IMR-90 (cell line): ENCODE results near the gene SEMA4D. TPM values are rescaled to one million over a fixed set of nuclear protein-coding genes. Genes with fewer than 3 reads are reported as not detected.

Experiments used
- ATAC-seq: fragments of 200-7000 bp; cut with Tn5 transposase; 2 replicates; pipeline ENCODE4 v1.9.1; 2020; ENCODE audit warnings: low read depth, mild to moderate bottlenecking, moderate library complexity
- BruUV-seq: library from RNA; stranded (reverse); fragments of 400-500 nt; replicated peaks from 2 replicates; lab custom pipeline; 2021; lab: Mats Ljungman, UMichigan
- CTCF ChIA-PET: fragments of 300-600 bp; formaldehyde crosslinking; extraction: SDS; loops from one replicate; lab custom pipeline; 2021; ENCODE audit warnings: antibody characterized with exemption; lab: Yijun Ruan, JAX
- POLR2A ChIA-PET: fragments of 300-600 bp; sonication (Branson Sonifier 250); formaldehyde crosslinking; loops from one replicate; lab custom pipeline; 2022; ENCODE audit warnings: antibody characterized with exemption; ENCODE audit not compliant: unreplicated experiment; lab: Charles Lee
- DNase-seq: peaks from one replicate; pipeline ENCODE4 v3.0.0; 2013
- H2AFZ ChIP-seq: replicated peaks from 2 replicates; pipeline ENCODE3; 2013; ENCODE audit warnings: low read length, mild to moderate bottlenecking; ENCODE audit not compliant: poor library complexity
- H2AK5ac ChIP-seq: 2 replicates; pipeline ENCODE4 v1.6.1; 2013; ENCODE audit warnings: low read depth, low read length, inconsistent platforms
- H2AK9ac ChIP-seq: replicated peaks from 2 replicates; pipeline ENCODE3; 2013; ENCODE audit warnings: mild to moderate bottlenecking, low read depth, low read length, moderate library complexity; ENCODE audit not compliant: poor library complexity
- H2BK120ac ChIP-seq: 2 replicates; pipeline ENCODE4 v1.6.1; 2013; ENCODE audit warnings: low read depth, low read length, inconsistent platforms
- H2BK15ac ChIP-seq: 3 replicates; pipeline ENCODE4 v1.6.1; 2013; ENCODE audit warnings: low read depth, low read length, inconsistent platforms
- H2BK20ac ChIP-seq: 2 replicates; pipeline ENCODE4 v1.6.1; 2013; ENCODE audit warnings: low read depth, mild to moderate bottlenecking, inconsistent platforms, low read length, moderate library complexity
- H2BK5ac ChIP-seq: 2 replicates; pipeline ENCODE4 v1.6.1; 2013; ENCODE audit warnings: mild to moderate bottlenecking, low read depth, low read length, inconsistent platforms; ENCODE audit not compliant: poor library complexity, severe bottlenecking
- H3K14ac ChIP-seq: replicated peaks from 2 replicates; pipeline ENCODE4 v1.6.1; 2013; ENCODE audit warnings: low read depth, low read length, inconsistent platforms
- H3K18ac ChIP-seq: 2 replicates; pipeline ENCODE4 v1.6.1; 2013; ENCODE audit warnings: low read depth, low read length, control low read depth
- H3K23ac ChIP-seq: 2 replicates; pipeline ENCODE4 v1.6.1; 2013; ENCODE audit warnings: low read depth, low read length, inconsistent platforms
- H3K27ac ChIP-seq: 2 replicates; pipeline ENCODE4 v1.5.1; 2013; ENCODE audit warnings: mild to moderate bottlenecking, control low read depth, low read length; ENCODE audit not compliant: insufficient read depth
- H3K27me3 ChIP-seq: 2 replicates; pipeline ENCODE4 v1.6.1; 2013; ENCODE audit warnings: low read length; ENCODE audit not compliant: control insufficient read depth, insufficient read depth
- H3K36me3 ChIP-seq: 2 replicates; pipeline ENCODE4 v1.6.1; 2013; ENCODE audit warnings: low read length, mixed read lengths; ENCODE audit not compliant: control insufficient read depth, insufficient read depth
- H3K4ac ChIP-seq: 2 replicates; pipeline ENCODE4 v1.6.1; 2013; ENCODE audit warnings: low read depth, low read length, inconsistent platforms
- H3K4me1 ChIP-seq: 2 replicates; pipeline ENCODE4 v1.6.1; 2013; ENCODE audit warnings: low read length, mixed read lengths; ENCODE audit not compliant: control insufficient read depth, insufficient read depth
- H3K4me2 ChIP-seq: 2 replicates; pipeline ENCODE4 v1.6.1; 2013; ENCODE audit warnings: low read depth, mild to moderate bottlenecking, control low read depth, low read length, moderate library complexity
- H3K4me3 ChIP-seq: 2 replicates; pipeline ENCODE4 v1.5.1; 2013; ENCODE audit warnings: low read depth, mild to moderate bottlenecking, control low read depth, low read length, moderate library complexity; ENCODE audit not compliant: insufficient read depth
- H3K56ac ChIP-seq: 2 replicates; pipeline ENCODE4 v1.6.1; 2013; ENCODE audit warnings: low read length, inconsistent platforms; ENCODE audit not compliant: insufficient read depth; ENCODE audit errors: extremely low read depth
- H3K79me1 ChIP-seq, 2 experiments: 2 replicates each; pipeline ENCODE4 v1.6.1; 2013; ENCODE audit warnings: low read length in 2 of 2, inconsistent platforms in 1 of 2, low read depth in 1 of 2
- H3K9ac ChIP-seq: 2 replicates; pipeline ENCODE4 v1.6.1; 2013; ENCODE audit warnings: low read depth, low read length, control low read depth
- H3K9me1 ChIP-seq: 2 replicates; pipeline ENCODE4 v1.6.1; 2013; ENCODE audit warnings: low read length, inconsistent platforms; ENCODE audit not compliant: insufficient read depth
- H3K9me3 ChIP-seq: 2 replicates; pipeline ENCODE4 v1.6.1; 2013; ENCODE audit warnings: low read length; ENCODE audit not compliant: control insufficient read depth, insufficient read depth
- H4K20me1 ChIP-seq: 2 replicates; pipeline ENCODE4 v1.6.1; 2013; ENCODE audit warnings: low read length, inconsistent platforms; ENCODE audit not compliant: insufficient read depth
- H4K5ac ChIP-seq: 2 replicates; pipeline ENCODE4 v1.6.1; 2013; ENCODE audit warnings: mild to moderate bottlenecking, low read depth, low read length, control low read depth
- H4K8ac ChIP-seq, 2 experiments: 2 replicates each; pipeline ENCODE4 v1.6.1; 2013; ENCODE audit warnings: low read depth in 2 of 2, low read length in 2 of 2, control low read depth in 1 of 2, inconsistent platforms in 1 of 2
- H4K91ac ChIP-seq: 2 replicates; pipeline ENCODE4 v1.6.1; 2013; ENCODE audit warnings: low read depth, low read length, inconsistent platforms; ENCODE audit not compliant: insufficient read depth
- BHLHE40 ChIP-seq: fragments of 150-350 bp; IDR thresholded peaks from 2 replicates; pipeline ENCODE4 v1.6.1; 2016; ENCODE audit warnings: mild to moderate bottlenecking, low read depth, low read length
- CEBPB ChIP-seq: IDR thresholded peaks from 2 replicates; pipeline ENCODE4 v1.6.1; 2012; ENCODE audit warnings: low read depth, low read length, improper control_type of control experiment
- CHD1 ChIP-seq: IDR thresholded peaks from 2 replicates; pipeline ENCODE4 v1.6.1; 2012; ENCODE audit warnings: low read depth, low read length, improper control_type of control experiment
- CTCF ChIP-seq: conservative IDR thresholded peaks from 2 replicates; pipeline ENCODE4 v1.5.1; 2012; ENCODE audit warnings: mild to moderate bottlenecking, low read depth, low read length, improper control_type of control experiment
- FOS ChIP-seq: fragments of 150-350 bp; IDR thresholded peaks from 2 replicates; pipeline ENCODE4 v1.6.1; 2016; ENCODE audit warnings: low read depth, low read length
- MAFK ChIP-seq: IDR thresholded peaks from 2 replicates; pipeline ENCODE4 v1.6.1; 2012; ENCODE audit warnings: low read depth, low read length, improper control_type of control experiment
- MAZ ChIP-seq: IDR thresholded peaks from 2 replicates; pipeline ENCODE4 v1.6.1; 2012; ENCODE audit warnings: low read depth, mild to moderate bottlenecking, low read length, improper control_type of control experiment, moderate library complexity, borderline replicate concordance
- MXI1 ChIP-seq: IDR thresholded peaks from 2 replicates; pipeline ENCODE4 v1.6.1; 2012; ENCODE audit warnings: low read depth, mild to moderate bottlenecking, low read length, moderate library complexity, borderline replicate concordance
- NFE2L2 ChIP-seq: fragments of 150-350 bp; IDR thresholded peaks from 2 replicates; pipeline ENCODE4 v1.6.1; 2016; ENCODE audit warnings: low read depth, mild to moderate bottlenecking, low read length
- POLR2A ChIP-seq: IDR thresholded peaks from 2 replicates; pipeline ENCODE4 v1.6.1; 2012; ENCODE audit warnings: mild to moderate bottlenecking, low read depth, low read length
- RAD21 ChIP-seq: IDR thresholded peaks from 2 replicates; pipeline ENCODE4 v1.6.1; 2012; ENCODE audit warnings: low read length, improper control_type of control experiment
- RCOR1 ChIP-seq: IDR thresholded peaks from 2 replicates; pipeline ENCODE4 v1.6.1; 2012; ENCODE audit warnings: mild to moderate bottlenecking, low read length, improper control_type of control experiment; ENCODE audit not compliant: insufficient replicate concordance
- RFX5 ChIP-seq: IDR thresholded peaks from 2 replicates; pipeline ENCODE4 v1.8.0; 2012; ENCODE audit warnings: low read depth, mild to moderate bottlenecking, low read length, moderate library complexity
- SMC3 ChIP-seq: fragments of 150-350 bp; IDR thresholded peaks from 2 replicates; pipeline ENCODE4 v1.6.1; 2016; ENCODE audit warnings: low read depth, mild to moderate bottlenecking, antibody characterized with exemption, low read length, moderate library complexity
- WGBS, 2 experiments: methylation state at CpG; one replicate each; pipeline versions ENCODE4 v1.1.5 to v1.1.7; 2013; ENCODE audit warnings: missing lambda C conversion rate in 2 of 2; ENCODE audit not compliant: insufficient read length in 1 of 2; ENCODE audit errors: extremely low coverage in 2 of 2; 5-methylcytosine and 5-hydroxymethylcytosine counted together
- dilution Hi-C: fragments of 300-500 bp; cut with HindIII; formaldehyde crosslinking; loops from one replicate; pipeline ENCODE4 v1.14.3; 2018; ENCODE audit warnings: low sequenced_read_pairs; ENCODE audit not compliant: unreplicated experiment
- in situ Hi-C: fragments of 300-500 bp; cut with MboI; formaldehyde crosslinking; loops from 3 replicates; pipeline ENCODE4 v1.14.3; 2019; ENCODE audit warnings: low sequenced_read_pairs, inconsistent platforms, mixed read lengths
- intact Hi-C: fragments of 100-400 bp; cut with micrococcal nuclease; formaldehyde crosslinking; loops from 2 replicates; pipeline ENCODE4 v1.10.0; 2022
- polyA plus RNA-seq, 3 experiments: library from polyadenylated mRNA; depleted of rRNA; stranded (reverse); fragments of >200 nt; gene quantifications; 2 replicates each; pipeline ENCODE4 v1.2.3, GENCODE V29; 2012; ENCODE audit warnings: low replicate concordance in 1 of 3
- total RNA-seq: library from RNA; depleted of rRNA; stranded (reverse); fragments of >200 nt; gene quantifications from 2 replicates; pipeline ENCODE4 v1.2.3, GENCODE V29; 2012
- TF ChIP-seq, protein P1 (sequence below): fragments of 150-350 bp; IDR thresholded peaks from 2 replicates; pipeline ENCODE4 v1.6.1; 2016; ENCODE audit warnings: low read depth, mild to moderate bottlenecking, low read length, moderate library complexity, borderline replicate concordance
- TF ChIP-seq, protein P2 (sequence below): fragments of 150-350 bp; IDR thresholded peaks from 2 replicates; pipeline ENCODE4 v1.6.1; 2017; ENCODE audit warnings: mild to moderate bottlenecking, antibody characterized with exemption, low read length, low read depth

Gene SEMA4D
- total and polyA plus RNA-seq, 2 of the 4 experiments (the other 2 are of a cell fraction) = 0.90 to 1.5 TPM

- WGBS, 2 experiments = no CpG with 5 or more reads among the region's 9 CpGs
- no peak for ATAC-seq
Measured at GRCh38 chr9:89538871-89539270, 41.0 kb upstream of the SEMA4D start.

More at GRCh38 chr9:89538871-89539270, 41.0 kb upstream of the SEMA4D start:
- ChIA-PET CTCF (no interaction called here), POLR2A (no interaction called here)
- Histone ChIP-seq H3K36me3 (no peaks in the 10 kb centered on the region), H3K56ac (no peak overlapping the region), H2BK5ac (no peak overlapping the region), H3K4me2 (no peak overlapping the region), H3K79me1 (no peaks in the 10 kb centered on the region), H3K27ac (no peak overlapping the region), H2AFZ (no peak overlapping the region), H3K14ac (no peak overlapping the region), H3K27me3 (peaks cover 16% of the 10 kb centered on the region; the same call in 1 of the 2 replicates), H4K91ac (no peak overlapping the region), H4K20me1 (no peaks in the 10 kb centered on the region), H2AK9ac (no peak overlapping the region), H4K5ac (no peak overlapping the region), H3K4me3 (no peak overlapping the region), H2BK120ac (no peak overlapping the region), H3K4me1 (no peaks in the 10 kb centered on the region), H4K8ac (no peak overlapping the region), H3K9ac (no peak overlapping the region), H3K4ac (no peak overlapping the region), H2BK15ac (no peak overlapping the region), H3K18ac (no peak overlapping the region), H3K9me1 (0 out of 2 replicates have a peak, but pooled peaks cover 3% of the 10 kb centered on the region), H2BK20ac (no peak overlapping the region), H3K23ac (no peak overlapping the region), H3K9me3 (no peaks in the 10 kb centered on the region), H2AK5ac (no peak overlapping the region)
- DNase-seq = no peak
- in situ Hi-C loops (no loop called here), intact Hi-C loops (no loop called here), dilution Hi-C loops (no loop called here)
- TF ChIP-seq CHD1 = no peak
- TF ChIP-seq FOS = no peak
- TF ChIP-seq, protein P1, sequence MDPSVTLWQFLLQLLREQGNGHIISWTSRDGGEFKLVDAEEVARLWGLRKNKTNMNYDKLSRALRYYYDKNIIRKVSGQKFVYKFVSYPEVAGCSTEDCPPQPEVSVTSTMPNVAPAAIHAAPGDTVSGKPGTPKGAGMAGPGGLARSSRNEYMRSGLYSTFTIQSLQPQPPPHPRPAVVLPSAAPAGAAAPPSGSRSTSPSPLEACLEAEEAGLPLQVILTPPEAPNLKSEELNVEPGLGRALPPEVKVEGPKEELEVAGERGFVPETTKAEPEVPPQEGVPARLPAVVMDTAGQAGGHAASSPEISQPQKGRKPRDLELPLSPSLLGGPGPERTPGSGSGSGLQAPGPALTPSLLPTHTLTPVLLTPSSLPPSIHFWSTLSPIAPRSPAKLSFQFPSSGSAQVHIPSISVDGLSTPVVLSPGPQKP = no peak
- TF ChIP-seq MAFK = no peak
- TF ChIP-seq, protein P2, sequence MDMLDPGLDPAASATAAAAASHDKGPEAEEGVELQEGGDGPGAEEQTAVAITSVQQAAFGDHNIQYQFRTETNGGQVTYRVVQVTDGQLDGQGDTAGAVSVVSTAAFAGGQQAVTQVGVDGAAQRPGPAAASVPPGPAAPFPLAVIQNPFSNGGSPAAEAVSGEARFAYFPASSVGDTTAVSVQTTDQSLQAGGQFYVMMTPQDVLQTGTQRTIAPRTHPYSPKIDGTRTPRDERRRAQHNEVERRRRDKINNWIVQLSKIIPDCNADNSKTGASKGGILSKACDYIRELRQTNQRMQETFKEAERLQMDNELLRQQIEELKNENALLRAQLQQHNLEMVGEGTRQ = no peak
- TF ChIP-seq RCOR1 = no peak
- TF ChIP-seq RFX5 = no peak
- no peak for TF ChIP-seq NFE2L2
- TF ChIP-seq POLR2A = no peak
- no peak for TF ChIP-seq CTCF
- TF ChIP-seq MAZ = no peak
- TF ChIP-seq BHLHE40 = no peak
- TF ChIP-seq RAD21 = no peak
- no peak for TF ChIP-seq CEBPB
- no peak for TF ChIP-seq MXI1
- TF ChIP-seq SMC3 = no peak
- no TSS peak for BruUV-seq
